ENCODE data around the gene U2AF2. TPM values are rescaled to one million over a fixed set of nuclear protein-coding genes. Genes with fewer than 3 reads are reported as not detected.
"Not testable (repeated sequence)": the region's sequence is repeated elsewhere in the genome, so short reads cannot be mapped to it uniquely, and the experiment has no call there.

Gene U2AF2
- total RNA-seq, 4 donors from 2014 or later, result 78.8 to 149 (median 106) TPM

- 76 to 78% methylated on average over 16 to 18 of the region's 18 CpGs for WGBS, 2 donors
- intact Hi-C loops (cut with DNase I; ENCODE audit: low total_unique reads), result no loop called here
- no peak for TF ChIP-seq CTCF (IDR thresholded peaks at IDR 0.05)
- no peak for TF ChIP-seq POLR2A (IDR thresholded peaks at IDR 0.05)
- no peak overlapping the region for H3K4me3 ChIP-seq (ENCODE audit: low read depth, poor library complexity, severe bottlenecking)
- peak in 1 of 2 donors; percentile 48 for DNase-seq (ENCODE audit: low spot score in 2 of 2)
These were observed 56.9 kb downstream of the U2AF2 start for GRCh38 chr19:55711719-55712118.

DNA sequence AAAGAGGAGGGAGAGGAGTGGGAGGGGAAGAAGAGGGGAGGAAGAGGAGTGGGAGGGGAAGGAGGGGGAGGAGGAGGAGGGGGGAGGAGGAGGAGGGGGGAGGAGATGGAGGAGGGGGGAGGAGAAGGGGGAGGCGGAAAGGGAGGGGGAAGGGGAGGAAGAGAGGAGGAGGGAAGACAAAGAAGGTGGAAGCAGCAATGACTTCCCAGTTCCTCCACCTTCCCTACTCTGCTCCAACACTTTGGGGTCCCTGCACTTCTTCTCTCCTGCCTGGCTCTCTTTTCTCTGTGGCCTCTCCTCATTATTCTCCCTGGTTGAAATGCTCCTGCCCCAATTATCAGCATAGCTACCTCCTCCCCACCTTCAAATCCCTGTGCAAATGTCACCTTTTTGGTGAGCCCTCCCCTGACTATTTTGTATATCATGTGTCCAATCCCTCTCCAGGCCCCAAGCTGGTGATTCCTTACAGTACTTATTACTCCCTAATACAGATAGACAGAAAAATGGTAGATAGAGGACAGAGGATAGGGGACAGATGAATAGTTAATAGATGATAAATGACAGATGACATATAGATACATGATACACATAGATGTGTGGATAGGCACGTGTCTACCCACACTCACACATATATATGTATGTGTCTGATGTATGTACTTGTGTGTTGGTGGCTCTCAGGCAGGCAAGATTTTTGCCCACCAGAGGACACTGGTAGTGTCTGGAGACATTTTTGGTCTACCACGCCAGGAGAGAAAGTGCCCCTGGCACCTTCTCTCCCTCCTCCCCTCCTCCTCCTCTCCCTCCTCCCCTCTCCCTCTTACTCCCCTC lies 58.2 kb downstream of the U2AF2 start:
- DNase-seq (ENCODE audit: low spot score in 2 of 2), result no peak
- no peak overlapping the region for H3K4me3 ChIP-seq (ENCODE audit: low read depth, poor library complexity, severe bottlenecking)
- WGBS, 2 donors, result 64 to 69% methylated on average over 2 of the region's 3 CpGs
- intact Hi-C loops (cut with DNase I; ENCODE audit: low total_unique reads), result no loop called here
- no peak for TF ChIP-seq CTCF (IDR thresholded peaks at IDR 0.05)
- TF ChIP-seq POLR2A (IDR thresholded peaks at IDR 0.05), result no peak

DNA sequence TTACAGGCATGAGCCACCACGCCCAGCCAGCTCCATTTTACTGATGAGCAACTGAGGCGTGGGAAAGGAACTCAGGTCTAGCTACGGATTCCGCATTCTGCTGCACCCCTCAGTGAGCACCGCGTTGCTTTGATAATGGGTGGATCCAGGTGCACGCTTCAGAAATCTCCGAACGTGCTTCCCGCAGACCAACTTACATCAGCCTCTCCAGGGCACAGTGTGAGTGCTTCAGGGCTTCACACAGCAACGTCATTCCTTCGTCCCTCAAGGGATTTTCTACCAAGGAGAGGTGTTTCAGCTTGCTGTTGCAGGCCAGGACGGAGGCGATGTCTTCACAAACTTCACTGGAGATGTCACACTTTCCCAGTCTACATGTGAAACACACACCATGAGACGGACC lies 61.7 kb downstream of the U2AF2 start:
- WGBS, 2 donors, result 78 to 80% methylated on average over 15 of the region's 15 CpGs
- TF ChIP-seq POLR2A (IDR thresholded peaks at IDR 0.05) (no peak), CTCF (IDR thresholded peaks at IDR 0.05) (no peak)
- peak in 1 of 2 donors; percentile 45 for DNase-seq (ENCODE audit: low spot score in 2 of 2)
- no peak overlapping the region for H3K4me3 ChIP-seq (ENCODE audit: low read depth, poor library complexity, severe bottlenecking)
- intact Hi-C loops (cut with DNase I; ENCODE audit: low total_unique reads), result loop anchor here (5.0 kb wide), 1 partner anchor 689 kb away; no protein-coding TSS in a partner anchor

DNA sequence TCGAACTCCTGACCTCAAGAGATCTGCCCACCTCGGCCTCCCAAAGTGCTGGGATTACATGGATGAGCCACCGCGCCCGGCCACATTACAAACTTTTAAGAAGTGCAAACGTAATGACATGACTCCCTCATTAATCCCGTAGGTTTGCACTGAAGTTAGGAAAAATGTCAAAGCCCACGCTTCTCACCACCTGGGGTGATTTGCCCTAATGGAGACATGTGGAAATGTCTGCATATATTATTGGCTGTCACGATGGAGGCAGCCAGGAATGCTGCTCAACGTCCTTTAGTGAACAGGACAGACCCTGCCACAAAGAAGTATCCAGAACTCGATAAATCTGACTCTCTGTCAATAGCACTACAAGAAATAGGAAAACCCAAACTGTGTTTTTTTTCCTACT lies 62.4 kb downstream of the U2AF2 start:
- intact Hi-C loops (cut with DNase I; ENCODE audit: low total_unique reads), result loop anchor here (5.0 kb wide), 1 partner anchor 690 kb away; no protein-coding TSS in a partner anchor
- TF ChIP-seq CTCF (IDR thresholded peaks at IDR 0.05) (no peak), POLR2A (IDR thresholded peaks at IDR 0.05) (no peak)
- no peak overlapping the region for H3K4me3 ChIP-seq (ENCODE audit: low read depth, poor library complexity, severe bottlenecking)
- WGBS, 2 donors, result 68 to 72% methylated on average over 11 of the region's 11 CpGs
- DNase-seq (ENCODE audit: low spot score in 2 of 2), result no peak

- WGBS, 2 donors, result 42 to 44% methylated on average over 13 of the region's 13 CpGs
- intact Hi-C loops (cut with DNase I; ENCODE audit: low total_unique reads), result loop anchor here (5.0 kb wide), 1 partner anchor 691 kb away; no protein-coding TSS in a partner anchor
- DNase-seq (ENCODE audit: low spot score in 2 of 2), result peak in 1 of 2 donors; percentile 70
- H3K4me3 ChIP-seq (ENCODE audit: low read depth, poor library complexity, severe bottlenecking), result not testable (repeated sequence)
These were observed 63.3 kb downstream of the U2AF2 start for GRCh38 chr19:55717879-55718711.

GRCh38 chr19:55720214-55720746 lies 65.4 kb downstream of the U2AF2 start:
- WGBS, 2 donors, result 67 to 70% methylated on average over 5 of the region's 5 CpGs
- DNase-seq (ENCODE audit: low spot score in 2 of 2), result no peak
- intact Hi-C loops (cut with DNase I; ENCODE audit: low total_unique reads), result no loop called here
- no peak for TF ChIP-seq POLR2A (IDR thresholded peaks at IDR 0.05)
- no peak for TF ChIP-seq CTCF (IDR thresholded peaks at IDR 0.05)
- no peak overlapping the region for H3K4me3 ChIP-seq (ENCODE audit: low read depth, poor library complexity, severe bottlenecking)

Measured in lower leg skin (tissue), 4 donors.